CD4-positive, alpha-beta T cell (primary cell): Measurements from ENCODE around the gene ASB4. TPM values are rescaled to one million over a fixed set of nuclear protein-coding genes. Genes with fewer than 3 reads are reported as not detected.
A peak's percentile ranks its signal among the peaks of the same experiment; 100 is the strongest.
"Not testable (repeated sequence)": the region's sequence is repeated elsewhere in the genome, so short reads cannot be mapped to it uniquely, and the experiment has no call there.

Experiments used
- ATAC-seq: fragments of 200-7000 bp; cut with Tn5 transposase; one replicate; pipeline ENCODE4 v1.10.0; 2022; ENCODE audit warnings: mild to moderate bottlenecking; ENCODE audit not compliant: poor library complexity
- CTCF ChIA-PET: fragments of 350-600 bp; sonication (Branson Sonifier 250); formaldehyde crosslinking; loops from one replicate; lab custom pipeline; 2021; ENCODE audit warnings: antibody characterized with exemption, inconsistent platforms; lab: Charles Lee
- POLR2A ChIA-PET: fragments of 350-600 bp; sonication (Branson Sonifier 250); formaldehyde crosslinking; loops from one replicate; lab custom pipeline; 2021; ENCODE audit warnings: antibody characterized with exemption, inconsistent platforms; lab: Charles Lee
- DNase-seq, 14 experiments: peaks; one replicate each; pipeline ENCODE4 v3.0.0-alpha.2; 2013 to 2020; ENCODE audit warnings: mixed read lengths in 2 of 14
- H3K27ac ChIP-seq, 2 donors: one replicate each; pipeline versions ENCODE4 v1.5.1 to v1.7.0; 2013; ENCODE audit warnings: low read length in 2 of 2, low read depth in 1 of 2, mild to moderate bottlenecking in 1 of 2
- H3K27me3 ChIP-seq, 2 experiments: 1 replicate in 1 of 2; 2 replicates in 1 of 2; pipeline versions ENCODE4 v1.6.1 to v1.7.0; 2013; ENCODE audit warnings: low read length in 2 of 2, control low read depth in 1 of 2, mild to moderate bottlenecking in 1 of 2, moderate library complexity in 1 of 2; ENCODE audit not compliant: insufficient read depth in 2 of 2, control insufficient read depth in 1 of 2
- H3K36me3 ChIP-seq: one replicate; pipeline ENCODE4 v1.6.1; 2013; ENCODE audit warnings: low read length, control low read depth; ENCODE audit not compliant: insufficient read depth
- H3K4me1 ChIP-seq: one replicate; pipeline ENCODE4 v1.6.1; 2013; ENCODE audit warnings: low read length, control low read depth; ENCODE audit not compliant: insufficient read depth
- H3K4me3 ChIP-seq: one replicate; pipeline ENCODE4 v1.5.1; 2013; ENCODE audit warnings: mild to moderate bottlenecking, low read length, moderate library complexity
- H3K9me3 ChIP-seq, 2 experiments: 1 replicate in 1 of 2; 2 replicates in 1 of 2; pipeline versions ENCODE4 v1.6.1 to v1.7.0; 2013; ENCODE audit warnings: low read length in 2 of 2, mild to moderate bottlenecking in 2 of 2, control low read depth in 1 of 2, moderate library complexity in 1 of 2; ENCODE audit not compliant: control insufficient read depth in 1 of 2, insufficient read depth in 1 of 2
- H3K27ac Mint-ChIP-seq: one replicate; pipeline ENCODE4 v1.8.0; 2020; ENCODE audit warnings: mixed read lengths
- H3K27me3 Mint-ChIP-seq: one replicate; pipeline ENCODE4 v1.8.0; 2021; ENCODE audit warnings: mixed read lengths
- H3K36me3 Mint-ChIP-seq: one replicate; pipeline ENCODE4 v1.8.0; 2021; ENCODE audit warnings: low read depth, mixed read lengths
- H3K4me1 Mint-ChIP-seq: one replicate; pipeline ENCODE4 v1.8.0; 2021; ENCODE audit warnings: low read depth, mixed read lengths
- H3K4me3 Mint-ChIP-seq: one replicate; pipeline ENCODE4 v1.8.0; 2020; ENCODE audit warnings: mild to moderate bottlenecking, mixed read lengths
- H3K9me3 Mint-ChIP-seq: one replicate; pipeline ENCODE4 v1.8.0; 2020; ENCODE audit warnings: mixed read lengths
- CTCF ChIP-seq: fragments of 200-600 bp; IDR thresholded peaks from one replicate; pipeline ENCODE4 v1.8.0; 2022; ENCODE audit warnings: antibody characterized with exemption, mild to moderate bottlenecking
- intact Hi-C, 2 experiments: fragments of 100-400 bp; cut with DNase I in 1 of 2; cut with micrococcal nuclease in 1 of 2; formaldehyde crosslinking; loops; one replicate each; pipeline versions ENCODE4 v1.15.1 to v1.9.0; 2023 to 2025; cut with DNase I, micrococcal nuclease
- total RNA-seq, 174 experiments: library from RNA in 2 of 174; stranded (reverse) in 2 of 174; gene quantifications; one replicate each; pipeline ENCODE4 v1.2.3 and lab custom pipeline; 2021 to 2026

Gene ASB4
- total RNA-seq, 2 experiments from 2014 or later = not detected

- no peak for ATAC-seq
Observed at GRCh38 chr7:95549818-95550529, 64.2 kb downstream of the ASB4 start.

GRCh38 chr7:95550546-95550945 lies 64.8 kb downstream of the ASB4 start:
- Histone ChIP-seq H3K9me3 (peaks cover 0 to 8% of the 10 kb centered on the region in 2 experiments), H3K27me3 (no peaks in the 10 kb centered on the region), H3K27ac (no peak overlapping the region), H3K4me1 (no peaks in the 10 kb centered on the region), H3K4me3 (no peak overlapping the region), H3K36me3 (no peaks in the 10 kb centered on the region)
- DNase-seq (no peak), ATAC-seq (no peak)
- no peak overlapping the region for H3K4me3 Mint-ChIP-seq
- POLR2A ChIA-PET = no interaction called here
- peaks cover 10% of the 10 kb centered on the region for H3K27me3 Mint-ChIP-seq
- intact Hi-C loops = no loop called here
- no peaks in the 10 kb centered on the region for H3K9me3 Mint-ChIP-seq
- no peak overlapping the region for H3K27ac Mint-ChIP-seq
- TF ChIP-seq CTCF = no peak
- CTCF ChIA-PET = no interaction called here
- H3K36me3 Mint-ChIP-seq = no peaks in the 10 kb centered on the region
- H3K4me1 Mint-ChIP-seq = no peaks in the 10 kb centered on the region

More at GRCh38 chr7:95549818-95550529, 64.2 kb downstream of the ASB4 start:
- ChIA-PET POLR2A (no interaction called here), CTCF (no interaction called here)
- no peaks in the 10 kb centered on the region for H3K27me3 ChIP-seq
- Mint-ChIP-seq H3K4me1 (no peaks in the 10 kb centered on the region), H3K9me3 (no peaks in the 10 kb centered on the region), H3K27ac (no peak overlapping the region), H3K4me3 (no peak overlapping the region), H3K27me3 (peaks cover 10% of the 10 kb centered on the region), H3K36me3 (no peaks in the 10 kb centered on the region)
- no peaks in the 10 kb centered on the region for H3K36me3 ChIP-seq
- no peak for TF ChIP-seq CTCF
- no peak overlapping the region for H3K4me3 ChIP-seq
- intact Hi-C loops = no loop called here
- H3K4me1 ChIP-seq = no peaks in the 10 kb centered on the region
- peak in 1 of 14 experiments; percentile 22 for DNase-seq
- no peak overlapping the region for H3K27ac ChIP-seq
- peaks cover 0 to 8% of the 10 kb centered on the region in 2 experiments for H3K9me3 ChIP-seq

GRCh38 chr7:95552010-95552926 lies 66.5 kb downstream of the ASB4 start:
- H3K4me1 ChIP-seq, H3K4me1 Mint-ChIP-seq, DNase-seq, H3K36me3 ChIP-seq, POLR2A ChIA-PET, intact Hi-C loops, H3K9me3 ChIP-seq, H3K27ac Mint-ChIP-seq, H3K27ac ChIP-seq, H3K27me3 Mint-ChIP-seq, H3K36me3 Mint-ChIP-seq, H3K4me3 Mint-ChIP-seq, H3K9me3 Mint-ChIP-seq, ATAC-seq, H3K4me3 ChIP-seq, H3K27me3 ChIP-seq, CTCF ChIA-PET: not testable (repeated sequence)
